ENCODE measurements around the gene NLRC5. TPM values are rescaled to one million over a fixed set of nuclear protein-coding genes. Genes with fewer than 3 reads are reported as not detected.

Gene NLRC5, protein sequence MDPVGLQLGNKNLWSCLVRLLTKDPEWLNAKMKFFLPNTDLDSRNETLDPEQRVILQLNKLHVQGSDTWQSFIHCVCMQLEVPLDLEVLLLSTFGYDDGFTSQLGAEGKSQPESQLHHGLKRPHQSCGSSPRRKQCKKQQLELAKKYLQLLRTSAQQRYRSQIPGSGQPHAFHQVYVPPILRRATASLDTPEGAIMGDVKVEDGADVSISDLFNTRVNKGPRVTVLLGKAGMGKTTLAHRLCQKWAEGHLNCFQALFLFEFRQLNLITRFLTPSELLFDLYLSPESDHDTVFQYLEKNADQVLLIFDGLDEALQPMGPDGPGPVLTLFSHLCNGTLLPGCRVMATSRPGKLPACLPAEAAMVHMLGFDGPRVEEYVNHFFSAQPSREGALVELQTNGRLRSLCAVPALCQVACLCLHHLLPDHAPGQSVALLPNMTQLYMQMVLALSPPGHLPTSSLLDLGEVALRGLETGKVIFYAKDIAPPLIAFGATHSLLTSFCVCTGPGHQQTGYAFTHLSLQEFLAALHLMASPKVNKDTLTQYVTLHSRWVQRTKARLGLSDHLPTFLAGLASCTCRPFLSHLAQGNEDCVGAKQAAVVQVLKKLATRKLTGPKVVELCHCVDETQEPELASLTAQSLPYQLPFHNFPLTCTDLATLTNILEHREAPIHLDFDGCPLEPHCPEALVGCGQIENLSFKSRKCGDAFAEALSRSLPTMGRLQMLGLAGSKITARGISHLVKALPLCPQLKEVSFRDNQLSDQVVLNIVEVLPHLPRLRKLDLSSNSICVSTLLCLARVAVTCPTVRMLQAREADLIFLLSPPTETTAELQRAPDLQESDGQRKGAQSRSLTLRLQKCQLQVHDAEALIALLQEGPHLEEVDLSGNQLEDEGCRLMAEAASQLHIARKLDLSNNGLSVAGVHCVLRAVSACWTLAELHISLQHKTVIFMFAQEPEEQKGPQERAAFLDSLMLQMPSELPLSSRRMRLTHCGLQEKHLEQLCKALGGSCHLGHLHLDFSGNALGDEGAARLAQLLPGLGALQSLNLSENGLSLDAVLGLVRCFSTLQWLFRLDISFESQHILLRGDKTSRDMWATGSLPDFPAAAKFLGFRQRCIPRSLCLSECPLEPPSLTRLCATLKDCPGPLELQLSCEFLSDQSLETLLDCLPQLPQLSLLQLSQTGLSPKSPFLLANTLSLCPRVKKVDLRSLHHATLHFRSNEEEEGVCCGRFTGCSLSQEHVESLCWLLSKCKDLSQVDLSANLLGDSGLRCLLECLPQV (N-terminal part only)
- total RNA-seq: 10 to 100 TPM; 95.7 to 97.2 TPM

DNA sequence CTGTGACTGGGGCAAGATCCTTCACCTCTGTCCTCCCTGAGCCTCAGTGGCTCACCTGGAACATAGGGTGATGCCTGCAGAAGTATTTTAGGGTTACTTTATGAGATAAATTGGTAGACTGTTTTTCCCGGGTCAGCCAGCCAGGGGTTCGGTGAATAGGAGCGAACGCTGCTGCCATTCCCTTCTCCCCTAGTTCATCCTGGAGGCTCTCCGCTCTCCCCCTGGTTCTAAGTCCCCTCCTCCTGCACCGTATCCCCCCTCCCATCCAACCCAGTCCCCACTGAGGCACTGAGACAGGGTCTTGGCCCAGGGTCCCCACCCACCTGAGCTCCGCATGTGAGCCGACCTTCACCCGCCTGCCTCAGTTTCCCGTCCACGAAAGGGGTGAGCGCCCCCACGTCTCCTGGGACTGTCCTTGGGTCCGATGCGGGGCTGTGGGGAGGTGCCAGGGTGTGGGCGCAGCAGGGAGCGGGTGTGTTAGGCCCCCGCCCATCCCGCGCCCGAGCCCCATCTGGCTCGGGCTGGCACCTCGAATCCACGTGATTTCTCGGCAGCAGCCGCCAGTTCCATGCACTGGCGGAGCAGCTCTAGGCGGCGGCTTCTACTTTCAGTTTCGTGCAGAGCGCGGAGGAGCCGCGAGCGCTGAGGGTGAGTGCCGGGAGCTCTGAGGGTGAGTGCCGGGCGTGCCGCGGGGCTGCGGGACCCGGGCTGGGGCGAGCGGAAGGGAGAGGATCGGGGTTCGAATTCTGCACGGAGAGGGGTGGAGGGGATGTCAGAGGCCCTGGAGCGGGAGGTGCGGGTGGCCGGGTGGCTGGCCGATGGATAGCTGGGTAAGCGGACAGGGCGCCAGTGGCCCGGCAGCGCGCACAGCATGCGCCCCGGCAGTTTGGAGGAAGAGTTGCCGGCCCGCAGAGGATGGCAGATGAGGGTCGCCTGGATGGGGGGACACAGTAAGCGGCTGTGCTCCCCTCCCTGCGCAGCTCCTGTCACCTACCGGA is at the start of gene NLRC5:
NLRC5 (plus strand) TSS at position 610 of the 998 bp plus-strand sequence. CDS start 31,156 bp downstream, outside the sequence.

GRCh38 chr16:56961851-56962281 is 27.5 kb upstream of the NLRC5 start, which contains the start of gene CETP:
Gene CETP (plus strand): TSS chr16:56961950. CDS start chr16:56961980, 30 bp downstream.

DNA sequence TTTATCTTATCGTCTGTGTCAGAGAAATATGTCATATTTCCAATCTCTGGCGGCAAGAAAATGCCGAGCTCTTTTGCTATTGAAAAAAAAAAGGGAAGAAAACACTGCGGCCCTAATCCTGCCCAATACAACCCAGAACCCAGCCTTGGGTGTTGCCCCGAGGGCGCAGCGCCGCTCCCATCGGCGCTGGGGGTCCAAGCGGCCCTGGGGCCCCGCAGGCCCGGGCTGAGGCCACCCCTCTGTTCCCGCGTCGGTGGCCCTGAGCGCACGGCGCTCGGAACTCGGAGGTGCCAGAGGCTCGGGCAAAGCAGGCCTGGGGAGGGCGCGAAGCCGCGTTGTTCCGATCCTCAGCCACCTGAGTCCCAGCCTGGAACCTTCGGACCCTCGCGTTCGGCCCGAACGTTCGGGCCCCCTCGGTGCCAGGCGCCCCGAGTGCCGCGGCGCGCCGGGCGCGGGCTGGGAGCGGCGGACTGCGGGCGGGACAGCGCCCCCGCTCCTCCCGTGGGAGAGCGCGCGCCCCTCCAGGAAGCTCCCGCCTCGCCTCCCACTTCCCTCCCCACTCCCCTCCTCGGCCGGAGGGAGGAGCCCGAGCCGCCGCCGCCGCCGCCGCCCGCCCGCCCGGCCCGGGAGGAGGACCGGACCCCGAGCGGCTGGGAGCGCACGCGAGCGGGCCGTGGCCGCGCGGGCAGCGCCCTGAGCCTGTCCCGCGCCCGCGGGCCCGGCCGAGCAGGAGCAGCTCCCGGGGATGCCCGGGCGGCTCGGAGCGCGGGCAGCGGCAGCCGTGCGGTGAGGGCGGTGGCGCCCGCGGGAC is 102.8 kb downstream of the NLRC5 start, which contains the start of gene CPNE2:
CPNE2 (plus strand) TSS at position 609 of the 811 bp plus-strand sequence. CDS start 18,160 bp downstream, outside the sequence.

Other genes with a start within 250 kb of the NLRC5 start
- gene SLC12A3, start 124.3 kb upstream of the NLRC5 start, total RNA-seq: not detected
- gene HERPUD1, start 57.4 kb upstream of the NLRC5 start, total RNA-seq: 10 to 100 TPM; 69.5 to 80.6 TPM
- not detected for gene CETP, start 27.6 kb upstream of the NLRC5 start, total RNA-seq
- 10 to 100 TPM in 1 of 2 donors, 1 to 10 TPM in 1; 6.9 to 14.7 TPM for gene CPNE2, start 103.0 kb downstream of the NLRC5 start, total RNA-seq
- 10 to 100 TPM; 56.1 to 82.6 TPM for gene PSME3IP1, start 196.5 kb downstream of the NLRC5 start, total RNA-seq
- 10 to 100 TPM; 18.2 to 25.6 TPM for gene RSPRY1, start 196.8 kb downstream of the NLRC5 start, total RNA-seq